ENCODE data around the gene TIMELESS. TPM values are rescaled to one million over a fixed set of nuclear protein-coding genes. Genes with fewer than 3 reads are reported as not detected.

Gene TIMELESS
- total RNA-seq, 4 donors from 2014 or later: 2.3 to 4.1 (median 2.4) TPM

- no peak for DNase-seq (ENCODE audit: extremely low spot score)
- no peaks in the 10 kb centered on the region for H3K27me3 ChIP-seq
- H3K4me3 ChIP-seq: no peak overlapping the region
- H3K4me1 ChIP-seq: peaks cover 0 to 8% (median 4%) of the 10 kb centered on the region in 4 donors
- no peaks in the 10 kb centered on the region for H3K36me3 ChIP-seq
- intact Hi-C loops (cut with DNase I): loop anchor here (5.0 to 10.0 kb wide), 3 partner anchors 99 to 337 kb away; partner anchors contain the start of genes APOF, ESYT1, SMARCC2 and STAT2
- WGBS: 87% methylated on average over 11 of the region's 11 CpGs
- H3K27ac ChIP-seq (replicated peaks in 1 of 4): no peak overlapping the region
- no peak for TF ChIP-seq EP300 (IDR thresholded peaks at IDR 0.05)
- TF ChIP-seq POLR2A (IDR thresholded peaks at IDR 0.05; ENCODE audit: low read depth): no peak
- TF ChIP-seq CTCF (IDR thresholded peaks at IDR 0.05): no peak
- no peak for TF ChIP-seq POLR2AphosphoS5 (IDR thresholded peaks at IDR 0.05)
- H3K9me3 ChIP-seq: no peaks in the 10 kb centered on the region
Measured at GRCh38 chr12:56461235-56462159, 12.3 kb upstream of the TIMELESS start.

GRCh38 chr12:56457817-56458216 lies 8.6 kb upstream of the TIMELESS start:
- WGBS: 92% methylated on average over 4 of the region's 4 CpGs

GRCh38 chr12:56454557-56454956 lies 5.3 kb upstream of the TIMELESS start, which contains the start of gene MIP:
MIP (minus strand) TSS chr12:56454657; CDS start chr12:56454613, 44 bp downstream.
- intact Hi-C loops (cut with DNase I): no loop called here
- 85% methylated on average over 5 of the region's 5 CpGs for WGBS

More at GRCh38 chr12:56457817-56458216, 8.6 kb upstream of the TIMELESS start:
- DNase-seq (ENCODE audit: extremely low spot score): no peak
- no peak overlapping the region for H3K4me3 ChIP-seq
- H3K4me1 ChIP-seq: no peaks in the 10 kb centered on the region
- H3K9me3 ChIP-seq: no peaks in the 10 kb centered on the region
- H3K36me3 ChIP-seq: no peaks in the 10 kb centered on the region
- no peak overlapping the region for H3K27ac ChIP-seq (replicated peaks in 1 of 4)
- intact Hi-C loops (cut with DNase I): no loop called here
- no peaks in the 10 kb centered on the region for H3K27me3 ChIP-seq
- TF ChIP-seq POLR2AphosphoS5 (IDR thresholded peaks at IDR 0.05): no peak
- no peak for TF ChIP-seq EP300 (IDR thresholded peaks at IDR 0.05)
- no peak for TF ChIP-seq CTCF (IDR thresholded peaks at IDR 0.05)

GRCh38 chr12:56451147-56451546 lies 1.9 kb upstream of the TIMELESS start:
- Histone ChIP-seq H3K9me3 (no peaks in the 10 kb centered on the region), H3K4me3 (no peak overlapping the region), H3K36me3 (no peaks in the 10 kb centered on the region), H3K27ac (replicated peaks in 1 of 4) (no peak overlapping the region), H3K27me3 (no peaks in the 10 kb centered on the region), H3K4me1 (peaks cover 10 to 15% (median 13%) of the 10 kb centered on the region in 4 donors)
- WGBS: 85% methylated on average over 5 of the region's 5 CpGs
- intact Hi-C loops (cut with DNase I): no loop called here
- DNase-seq (ENCODE audit: extremely low spot score): no peak
- TF ChIP-seq CTCF (IDR thresholded peaks at IDR 0.05) (no peak), EP300 (IDR thresholded peaks at IDR 0.05) (no peak), POLR2A (IDR thresholded peaks at IDR 0.05; ENCODE audit: low read depth) (no peak), POLR2AphosphoS5 (IDR thresholded peaks at IDR 0.05) (no peak)

More at GRCh38 chr12:56454557-56454956, 5.3 kb upstream of the TIMELESS start, which contains the start of gene MIP:
- H3K9me3 ChIP-seq: no peaks in the 10 kb centered on the region
- peaks cover 3 to 6% (median 4%) of the 10 kb centered on the region in 4 donors for H3K4me1 ChIP-seq
- no peak within 1 kb of the TSS for H3K27ac ChIP-seq (replicated peaks in 1 of 4)
- no peak within 1 kb of the TSS for H3K4me3 ChIP-seq
- H3K36me3 ChIP-seq: no peaks in the 10 kb centered on the region
- DNase-seq (ENCODE audit: extremely low spot score): no peak
- TF ChIP-seq EP300 (IDR thresholded peaks at IDR 0.05) (no peak), POLR2AphosphoS5 (IDR thresholded peaks at IDR 0.05) (no peak), POLR2A (IDR thresholded peaks at IDR 0.05; ENCODE audit: low read depth) (no peak), CTCF (IDR thresholded peaks at IDR 0.05) (no peak)
- no peaks in the 10 kb centered on the region for H3K27me3 ChIP-seq
